CD4-positive, alpha-beta memory T cell (primary cell): ENCODE measurements around the gene ATF5. TPM values are rescaled to one million over a fixed set of nuclear protein-coding genes. Genes with fewer than 3 reads are reported as not detected.
A peak's percentile ranks its signal among the peaks of the same experiment; 100 is the strongest.

Experiments used
- CTCF ChIA-PET: fragments of 350-600 bp; sonication (Branson Sonifier 250); formaldehyde crosslinking; loops from one replicate; lab custom pipeline; 2021; ENCODE audit warnings: inconsistent platforms; ENCODE audit not compliant: partially characterized antibody; lab: Charles Lee
- POLR2A ChIA-PET: fragments of 350-600 bp; sonication (Branson Sonifier 250); formaldehyde crosslinking; loops from one replicate; lab custom pipeline; 2021; ENCODE audit not compliant: partially characterized antibody; lab: Charles Lee
- DNase-seq, 5 donors: peaks; one replicate each; pipeline versions ENCODE4 v3.0.0 to v3.0.0-alpha.2; 2020 to 2022; ENCODE audit warnings: mixed read lengths in 1 of 5
- H3K27ac ChIP-seq: one replicate; pipeline ENCODE4 v1.7.0; 2013; ENCODE audit warnings: low read depth, low read length
- H3K27me3 ChIP-seq: 2 replicates; pipeline ENCODE4 v1.7.0; 2013; ENCODE audit warnings: mild to moderate bottlenecking, low read length, moderate library complexity; ENCODE audit not compliant: insufficient read depth
- H3K36me3 ChIP-seq: 2 replicates; pipeline ENCODE4 v1.7.0; 2013; ENCODE audit warnings: mild to moderate bottlenecking, low read length, moderate library complexity; ENCODE audit not compliant: insufficient read depth
- H3K4me1 ChIP-seq: 2 replicates; pipeline ENCODE4 v1.7.0; 2013; ENCODE audit warnings: mild to moderate bottlenecking, low read length, moderate library complexity; ENCODE audit not compliant: insufficient read depth
- H3K4me3 ChIP-seq, 2 donors: one replicate each; pipeline ENCODE4 v1.7.0; 2013; ENCODE audit warnings: low read length in 2 of 2, mild to moderate bottlenecking in 1 of 2
- H3K9me3 ChIP-seq, 2 donors: one replicate each; pipeline ENCODE4 v1.7.0; 2013; ENCODE audit warnings: low read length in 2 of 2, control low read depth in 1 of 2; ENCODE audit not compliant: control insufficient read depth in 1 of 2
- H3K27ac Mint-ChIP-seq, 7 donors: one replicate each; pipeline ENCODE4 v1.8.0; 2020 to 2021; ENCODE audit warnings: mixed read lengths in 7 of 7, mild to moderate bottlenecking in 6 of 7, inconsistent platforms in 3 of 7, moderate library complexity in 3 of 7
- H3K27me3 Mint-ChIP-seq, 2 donors: one replicate each; pipeline ENCODE4 v1.8.0; 2020 to 2021; ENCODE audit warnings: mixed read lengths in 2 of 2
- H3K36me3 Mint-ChIP-seq, 2 donors: one replicate each; pipeline ENCODE4 v1.8.0; 2020 to 2021; ENCODE audit warnings: mixed read lengths in 2 of 2, inconsistent platforms in 1 of 2, mild to moderate bottlenecking in 1 of 2
- H3K4me1 Mint-ChIP-seq, 4 donors: one replicate each; pipeline ENCODE4 v1.8.0; 2020 to 2021; ENCODE audit warnings: mixed read lengths in 4 of 4, mild to moderate bottlenecking in 1 of 4
- H3K4me3 Mint-ChIP-seq, 8 donors: one replicate each; pipeline ENCODE4 v1.8.0; 2020 to 2021; ENCODE audit warnings: mixed read lengths in 8 of 8, mild to moderate bottlenecking in 7 of 8, moderate library complexity in 6 of 8, inconsistent platforms in 3 of 8
- H3K9me3 Mint-ChIP-seq, 8 donors: one replicate each; pipeline ENCODE4 v1.8.0; 2020 to 2021; ENCODE audit warnings: mixed read lengths in 8 of 8, mild to moderate bottlenecking in 5 of 8, inconsistent platforms in 3 of 8, moderate library complexity in 1 of 8
- intact Hi-C: fragments of 100-400 bp; cut with micrococcal nuclease; formaldehyde crosslinking; loops from one replicate; pipeline ENCODE4 v1.15.1; 2023
- polyA plus RNA-seq, 2 donors: library from polyadenylated mRNA; unstranded; fragments of 300-500 nt; fragmentation: Illumina TruSeq; gene quantifications; one replicate each; pipeline ENCODE4 v1.2.3, GENCODE V29; 2021
- total RNA-seq, 2 experiments: library from RNA; stranded (reverse); gene quantifications; one replicate each; pipeline ENCODE4 v1.2.3, GENCODE V29; 2021

ATF5 gene
- total and polyA plus RNA-seq, 4 experiments from 2014 or later: 1.8 to 8.3 (median 5.1) TPM

- peaks cover 50% of the 10 kb centered on the region for H3K4me1 ChIP-seq
- H3K4me3 Mint-ChIP-seq: peak overlapping the region in 6 of 8 donors; percentile 24 to 64 (median 41)
- H3K9me3 ChIP-seq: no peaks in the 10 kb centered on the region
- no peaks in the 10 kb centered on the region for H3K9me3 Mint-ChIP-seq
- peaks cover 0 to 3% of the 10 kb centered on the region in 2 donors for H3K36me3 Mint-ChIP-seq
- peak overlapping the region; percentile 98 for H3K27ac ChIP-seq
- intact Hi-C loops: no loop called here
- no peaks in the 10 kb centered on the region for H3K27me3 ChIP-seq
- POLR2A ChIA-PET: interaction anchor here (1.0 to 3.0 kb wide), 4 partner anchors 11 to 90 kb away, joined by 3 to 8 read pairs (median 6); partner anchors contain the start of genes AKT1S1 and TBC1D17
- H3K4me1 Mint-ChIP-seq: peaks cover 23 to 68% (median 50%) of the 10 kb centered on the region in 4 donors
- no peaks in the 10 kb centered on the region for H3K36me3 ChIP-seq
- no peak overlapping the region for H3K4me3 ChIP-seq
- DNase-seq: no peak
- peak overlapping the region; percentile 81 to 100 (median 99) for H3K27ac Mint-ChIP-seq
- CTCF ChIA-PET: interaction anchor here (1.5 kb wide), 1 partner anchor 11 kb away, joined by 3 read pairs; no protein-coding TSS in a partner anchor
- H3K27me3 Mint-ChIP-seq: no peaks in the 10 kb centered on the region
These were observed 34.9 kb upstream of the ATF5 start for GRCh38 chr19:49894011-49894664.

- Histone ChIP-seq H3K4me1 (peaks cover 44% of the 10 kb centered on the region), H3K36me3 (no peaks in the 10 kb centered on the region), H3K9me3 (no peaks in the 10 kb centered on the region), H3K27me3 (no peaks in the 10 kb centered on the region), H3K27ac (peak overlapping the region; percentile 98), H3K4me3 (no peak overlapping the region)
- ChIA-PET CTCF (no interaction called here), POLR2A (interaction anchor here (0.6 to 4.0 kb wide), 6 partner anchors 12 to 91 kb away, joined by 3 to 28 read pairs (median 6); partner anchors contain the start of genes AKT1S1, ATF5, NUP62 and TBC1D17)
- peak in 4 of 5 donors; percentile 26 to 68 (median 38) for DNase-seq
- Mint-ChIP-seq H3K36me3 (peaks cover 0 to 3% of the 10 kb centered on the region in 2 donors), H3K27me3 (no peaks in the 10 kb centered on the region), H3K4me3 (peak overlapping the region in 7 of 8 donors; percentile 61 to 92 (median 74)), H3K4me1 (peaks cover 23 to 64% (median 48%) of the 10 kb centered on the region in 4 donors), H3K9me3 (peaks cover 0 to 1% (median 0%) of the 10 kb centered on the region in 8 donors), H3K27ac (peak overlapping the region; percentile 97 to 100 (median 99))
- intact Hi-C loops: no loop called here
These were observed 34.0 kb upstream of the ATF5 start for GRCh38 chr19:49894879-49895565.

- Mint-ChIP-seq H3K4me1 (peaks cover 23 to 58% (median 45%) of the 10 kb centered on the region in 4 donors), H3K27ac (peak overlapping the region; percentile 97 to 100 (median 99)), H3K27me3 (no peaks in the 10 kb centered on the region), H3K9me3 (peaks cover 0 to 1% (median 0%) of the 10 kb centered on the region in 8 donors), H3K36me3 (peaks cover 0 to 3% of the 10 kb centered on the region in 2 donors), H3K4me3 (peak overlapping the region in 7 of 8 donors; percentile 87 to 92 (median 90))
- Histone ChIP-seq H3K27ac (peak overlapping the region; percentile 98), H3K4me1 (peaks cover 44% of the 10 kb centered on the region), H3K27me3 (no peaks in the 10 kb centered on the region), H3K36me3 (no peaks in the 10 kb centered on the region), H3K9me3 (no peaks in the 10 kb centered on the region), H3K4me3 (peak overlapping the region in 1 of 2 donors; percentile 22)
- intact Hi-C loops: loop anchor here (2.0 kb wide), 3 partner anchors 19 to 41 kb away; partner anchors contain the start of genes AKT1S1, ATF5, NUP62 and TBC1D17
- POLR2A ChIA-PET: interaction anchor here (1.0 to 4.0 kb wide), 7 partner anchors 13 to 88 kb away, joined by 3 to 28 read pairs (median 8); partner anchors contain the start of genes AKT1S1, ATF5, NUP62 and TBC1D17
- CTCF ChIA-PET: no interaction called here
- peak in 1 of 5 donors; percentile 51 for DNase-seq
These were observed 33.3 kb upstream of the ATF5 start for GRCh38 chr19:49895566-49896297.

GRCh38 chr19:49896863-49897621 lies 32.0 kb upstream of the ATF5 start, which contains the start of gene IL4I1:
TSS of gene IL4I1 (minus strand) at chr19:49896887. CDS start at chr19:49896160, 727 bp downstream.
- H3K27ac ChIP-seq: peak within 1 kb of the TSS; percentile 98
- no peaks in the 10 kb centered on the region for H3K9me3 ChIP-seq
- peaks cover 0 to 1% (median 0%) of the 10 kb centered on the region in 8 donors for H3K9me3 Mint-ChIP-seq
- intact Hi-C loops: loop anchor here (2.0 kb wide), 3 partner anchors 20 to 40 kb away; partner anchors contain the start of genes AKT1S1, ATF5, NUP62 and TBC1D17
- peak within 1 kb of the TSS; percentile 85 to 92 (median 90) for H3K4me3 Mint-ChIP-seq
- H3K27me3 ChIP-seq: no peaks in the 10 kb centered on the region
- H3K36me3 Mint-ChIP-seq: peaks cover 0 to 3% of the 10 kb centered on the region in 2 donors
- peak within 1 kb of the TSS; percentile 97 to 100 (median 99) for H3K27ac Mint-ChIP-seq
- H3K4me1 Mint-ChIP-seq: peaks cover 23 to 54% (median 40%) of the 10 kb centered on the region in 4 donors
- peak within 1 kb of the TSS; percentile 1 to 44 for H3K4me3 ChIP-seq
- CTCF ChIA-PET: no interaction called here
- DNase-seq: peak; percentile 76 to 94 (median 87)
- H3K4me1 ChIP-seq: peaks cover 44% of the 10 kb centered on the region
- no peaks in the 10 kb centered on the region for H3K27me3 Mint-ChIP-seq
- no peaks in the 10 kb centered on the region for H3K36me3 ChIP-seq
- POLR2A ChIA-PET: interaction anchor here (0.7 to 4.0 kb wide), 11 partner anchors 15 to 131 kb away, joined by 3 to 28 read pairs (median 4); partner anchors contain the start of genes AKT1S1, ATF5, FUZ and NUP62

GRCh38 chr19:49904136-49904535 lies 24.9 kb upstream of the ATF5 start:
- Mint-ChIP-seq H3K27me3 (no peaks in the 10 kb centered on the region), H3K4me3 (no peak overlapping the region), H3K9me3 (peaks cover 0 to 1% (median 0%) of the 10 kb centered on the region in 8 donors), H3K4me1 (peaks cover 0 to 21% (median 10%) of the 10 kb centered on the region in 4 donors), H3K27ac (peak overlapping the region in 2 of 7 donors; percentile 12 to 30), H3K36me3 (peaks cover 7 to 20% of the 10 kb centered on the region in 2 donors)
- ChIA-PET CTCF (no interaction called here), POLR2A (no interaction called here)
- Histone ChIP-seq H3K27me3 (no peaks in the 10 kb centered on the region), H3K9me3 (no peaks in the 10 kb centered on the region), H3K4me3 (no peak overlapping the region), H3K36me3 (peaks cover 6% of the 10 kb centered on the region), H3K4me1 (no peaks in the 10 kb centered on the region), H3K27ac (no peak overlapping the region)
- no peak for DNase-seq
- intact Hi-C loops: no loop called here
